ENCODE results near the gene PLA2G2F. TPM values are rescaled to one million over a fixed set of nuclear protein-coding genes. Genes with fewer than 3 reads are reported as not detected.

PLA2G2F gene
- total and polyA plus RNA-seq, 2 of the 8 experiments (the other 6 are each of a cell fraction or from before 2014, with no cell fraction given), result not detected

- H3K4me1 ChIP-seq (replicated peaks in 1 of 4; ENCODE audit: control insufficient read depth in 3 of 4, insufficient read depth in 4 of 4, low read length in 3 of 4), result peaks cover 2 to 5% (median 3%) of the 10 kb centered on the region in 4 experiments; a peak in 4 of 7 replicates
- no peak overlapping the region for H3K4me2 ChIP-seq (ENCODE audit: insufficient read depth in 1 of 2, low read depth in 2 of 2, low read length in 2 of 2)
- H3K4me3 ChIP-seq (ENCODE audit: extremely low read depth in 1 of 4, insufficient read depth in 2 of 4, low read depth in 3 of 4, low read length in 4 of 4), result no peak overlapping the region
- H4K20me1 ChIP-seq (replicated peaks in 1 of 2; ENCODE audit: control insufficient read depth in 1 of 2, insufficient read depth in 2 of 2, low read length in 2 of 2), result no peaks in the 10 kb centered on the region
- H3K27me3 ChIP-seq (replicated peaks in 1 of 4; ENCODE audit: control insufficient read depth in 3 of 4, extremely low read depth in 1 of 4, insufficient read depth in 3 of 4, low read length in 3 of 4), result no peaks in the 10 kb centered on the region
- no peak overlapping the region for H2AK5ac ChIP-seq (ENCODE audit: low read depth, low read length)
- no peaks in the 10 kb centered on the region for H3K79me1 ChIP-seq (ENCODE audit: low read depth, low read length)
- H3K9ac ChIP-seq (replicated peaks in 1 of 4; ENCODE audit: extremely low read depth in 1 of 4, low read depth in 3 of 4, low read length in 3 of 4), result no peak overlapping the region
- POLR2A ChIA-PET (ENCODE audit: partially characterized antibody), result interaction anchor here (0.6 kb wide), 1 partner anchor 25 kb away, joined by 3 read pairs; no protein-coding TSS in a partner anchor
- H2AFZ ChIP-seq (ENCODE audit: low read length), result no peak overlapping the region
- no peak overlapping the region for H3K14ac ChIP-seq (ENCODE audit: insufficient read length)
- no peak overlapping the region for H4K5ac ChIP-seq (ENCODE audit: insufficient read length, low read depth, low read length)
- H2BK120ac ChIP-seq (replicated peaks; ENCODE audit: low read depth, low read length), result no peak overlapping the region
- H3K36me3 ChIP-seq (ENCODE audit: control insufficient read depth in 2 of 4, insufficient read depth in 4 of 4, low read length in 3 of 4), result no peaks in the 10 kb centered on the region
- no peaks in the 10 kb centered on the region for H3K23me2 ChIP-seq (ENCODE audit: low read depth, low read length)
- H3K27ac ChIP-seq (ENCODE audit: low read depth, low read length), result no peak overlapping the region
- DNase-seq (ENCODE audit: low read depth in 1 of 2, low spot score in 2 of 2) (no peak), FAIRE-seq (no peak)
- H4K91ac ChIP-seq (replicated peaks; ENCODE audit: insufficient read length, low read length), result no peak overlapping the region
- H2BK20ac ChIP-seq (ENCODE audit: low read length), result no peak overlapping the region
- no peak overlapping the region for H2BK12ac ChIP-seq (ENCODE audit: low read depth, low read length)
- no peak overlapping the region for H3K56ac ChIP-seq (replicated peaks; ENCODE audit: insufficient read length, low read depth, low read length)
- H3K4ac ChIP-seq (replicated peaks; ENCODE audit: insufficient read length, low read depth, low read length), result no peak overlapping the region
- H3K9me3 ChIP-seq (ENCODE audit: insufficient read depth in 2 of 2, low read depth in 1 of 2, low read length in 1 of 2), result no peaks in the 10 kb centered on the region; a peak in 1 of 4 replicates
- no peaks in the 10 kb centered on the region for H3K79me2 ChIP-seq (ENCODE audit: control insufficient read depth in 1 of 2, insufficient read depth in 2 of 2, low read length in 2 of 2)
- H2BK5ac ChIP-seq (ENCODE audit: low read depth, low read length), result no peak overlapping the region
- H3K18ac ChIP-seq (ENCODE audit: extremely low read depth, low read length), result no peak overlapping the region
- CTCF ChIA-PET (ENCODE audit: partially characterized antibody), result interaction anchor here (0.6 to 4.2 kb wide), 4 partner anchors 11 to 181 kb away, joined by 4 to 22 read pairs (median 10); no protein-coding TSS in a partner anchor
- no peak overlapping the region; the same call in 1 of the 2 replicates for H4K8ac ChIP-seq (ENCODE audit: extremely low read depth, insufficient read depth, low read length)
- no peak overlapping the region for H3K23ac ChIP-seq (ENCODE audit: insufficient read length)
- WGBS, 2 experiments (ENCODE audit: extremely low coverage in 1 of 2, insufficient coverage in 1 of 2, insufficient read length in 1 of 2, insufficient replicate concordance in 2 of 2, low coverage in 1 of 2, low lambda C conversion rate in 2 of 2, missing lambda C conversion rate in 1 of 2), result 94% methylated on average over 2 of the region's 3 CpGs; no CpG with 5 or more reads in 1 of the 2 experiments
- no peak overlapping the region for H2BK15ac ChIP-seq (ENCODE audit: low read length)
- no peak for TF ChIP-seq TAF1 (IDR thresholded peaks at IDR 0.05; ENCODE audit: low read depth, low read length)
- TF ChIP-seq CTBP2 (IDR thresholded peaks at IDR 0.05; ENCODE audit: borderline replicate concordance, insufficient read depth, insufficient read length, low read length), result no peak
- no peak for TF ChIP-seq SIX5 (IDR thresholded peaks at IDR 0.05; ENCODE audit: low read depth, low read length)
- no peak for TF ChIP-seq POLR2AphosphoS5 (IDR thresholded peaks at IDR 0.05; ENCODE audit: low read depth, low read length)
- TF ChIP-seq JUN (IDR thresholded peaks at IDR 0.05; ENCODE audit: low read depth, low read length), result no peak
Observed at GRCh38 chr1:20112279-20113000, 26.7 kb upstream of the PLA2G2F start.
